Esophagus muscularis mucosa (tissue), 3 donors: Measurements from ENCODE around the gene CNNM3.
A peak's percentile ranks its signal among the peaks of the same experiment; 100 is the strongest.

Experiments used
- POLR2A ChIP-seq: fragments of 450-650 bp; IDR thresholded peaks from one replicate; pipeline ENCODE4 v1.6.1; 2017; ENCODE audit warnings: antibody characterized with exemption, moderate library complexity, mild to moderate bottlenecking, low read depth
- POLR2AphosphoS5 ChIP-seq, 2 donors: sonication (generic); formaldehyde crosslinking; IDR thresholded peaks; one replicate each; pipeline ENCODE4 v1.6.1; 2017; ENCODE audit warnings: antibody characterized with exemption in 2 of 2
- TF ChIP-seq, protein P1 (sequence below), 3 experiments: fragments of 200-600 bp in 2 of 3; fragments of 450-650 bp in 1 of 3; sonication (generic) in 2 of 3; IDR thresholded peaks; one replicate each; pipeline ENCODE4 v1.5.1; 2017 to 2019; ENCODE audit warnings: antibody characterized with exemption in 3 of 3, mild to moderate bottlenecking in 2 of 3, moderate library complexity in 1 of 3

DNA sequence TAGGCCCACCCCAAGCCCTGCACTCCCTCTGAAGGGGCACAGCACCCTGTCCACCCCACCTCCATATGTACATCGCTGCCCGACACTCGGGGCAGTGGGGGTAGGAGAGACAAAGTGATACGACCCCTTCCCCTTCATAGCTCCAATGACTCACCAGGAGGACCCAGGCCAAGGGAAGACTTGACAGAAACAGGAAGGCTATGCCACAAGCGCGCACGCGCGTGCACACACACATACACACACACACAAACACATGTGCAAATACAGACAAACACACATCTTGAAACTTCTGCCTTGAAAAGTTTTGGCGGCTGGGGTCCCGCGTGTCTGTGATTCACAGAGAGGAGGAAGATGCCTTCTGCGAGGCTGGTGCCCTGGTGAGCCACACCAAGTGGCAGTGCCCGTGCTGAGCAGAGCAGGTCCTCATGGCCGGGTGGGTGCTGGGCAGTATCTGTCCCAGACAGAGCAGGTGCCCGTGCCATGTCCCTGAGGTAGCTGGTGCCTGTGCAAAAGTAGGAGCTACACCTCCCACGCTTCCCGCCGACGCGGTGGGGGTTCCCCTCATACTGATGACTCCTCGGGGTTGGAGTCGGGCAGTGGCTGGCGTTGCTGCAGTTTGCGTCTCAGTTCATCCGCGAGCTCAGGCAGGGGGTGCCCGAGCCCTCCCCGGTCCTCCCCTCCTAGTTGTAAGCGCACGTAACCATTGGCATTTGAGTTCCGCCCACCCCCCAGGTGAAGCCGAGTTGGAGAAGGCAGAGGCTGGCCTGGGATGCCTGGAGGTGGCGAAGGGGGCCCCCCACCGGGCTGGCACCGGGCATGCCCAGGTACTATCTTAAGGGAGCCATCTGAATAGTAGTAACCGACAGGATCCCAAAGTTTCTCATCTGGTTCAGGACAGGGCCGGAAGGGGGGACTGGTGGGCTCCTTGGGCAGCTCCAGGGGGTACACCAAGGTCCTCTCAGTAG is 44.3 kb downstream of the CNNM3 start:
- TF ChIP-seq, protein P1, sequence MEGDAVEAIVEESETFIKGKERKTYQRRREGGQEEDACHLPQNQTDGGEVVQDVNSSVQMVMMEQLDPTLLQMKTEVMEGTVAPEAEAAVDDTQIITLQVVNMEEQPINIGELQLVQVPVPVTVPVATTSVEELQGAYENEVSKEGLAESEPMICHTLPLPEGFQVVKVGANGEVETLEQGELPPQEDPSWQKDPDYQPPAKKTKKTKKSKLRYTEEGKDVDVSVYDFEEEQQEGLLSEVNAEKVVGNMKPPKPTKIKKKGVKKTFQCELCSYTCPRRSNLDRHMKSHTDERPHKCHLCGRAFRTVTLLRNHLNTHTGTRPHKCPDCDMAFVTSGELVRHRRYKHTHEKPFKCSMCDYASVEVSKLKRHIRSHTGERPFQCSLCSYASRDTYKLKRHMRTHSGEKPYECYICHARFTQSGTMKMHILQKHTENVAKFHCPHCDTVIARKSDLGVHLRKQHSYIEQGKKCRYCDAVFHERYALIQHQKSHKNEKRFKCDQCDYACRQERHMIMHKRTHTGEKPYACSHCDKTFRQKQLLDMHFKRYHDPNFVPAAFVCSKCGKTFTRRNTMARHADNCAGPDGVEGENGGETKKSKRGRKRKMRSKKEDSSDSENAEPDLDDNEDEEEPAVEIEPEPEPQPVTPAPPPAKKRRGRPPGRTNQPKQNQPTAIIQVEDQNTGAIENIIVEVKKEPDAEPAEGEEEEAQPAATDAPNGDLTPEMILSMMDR (IDR thresholded peaks at IDR 0.05) = no peak
- TF ChIP-seq POLR2AphosphoS5 (IDR thresholded peaks at IDR 0.05) = peak in 1 of 2 donors; percentile 45
- no peak for TF ChIP-seq POLR2A
